IMR-90 (cell line): Measurements from ENCODE around the gene PRSS53.

Source experiments
- CTCF ChIP-seq: conservative IDR thresholded peaks from 2 replicates; pipeline ENCODE4 v1.5.1; 2012; ENCODE audit warnings: mild to moderate bottlenecking, low read depth, low read length, improper control_type of control experiment
- MXI1 ChIP-seq: IDR thresholded peaks from 2 replicates; pipeline ENCODE4 v1.6.1; 2012; ENCODE audit warnings: low read depth, mild to moderate bottlenecking, low read length, moderate library complexity, borderline replicate concordance
- POLR2A ChIP-seq: IDR thresholded peaks from 2 replicates; pipeline ENCODE4 v1.6.1; 2012; ENCODE audit warnings: mild to moderate bottlenecking, low read depth, low read length
- RAD21 ChIP-seq: IDR thresholded peaks from 2 replicates; pipeline ENCODE4 v1.6.1; 2012; ENCODE audit warnings: low read length, improper control_type of control experiment
- USF2 ChIP-seq: fragments of 150-350 bp; IDR thresholded peaks from 2 replicates; pipeline ENCODE4 v1.6.1; 2017; ENCODE audit warnings: mild to moderate bottlenecking, antibody characterized with exemption, low read length, low read depth

- TF ChIP-seq USF2 (no peak), CTCF (no peak), MXI1 (no peak), POLR2A (no peak), RAD21 (no peak)
Observed at GRCh38 chr16:31083081-31083480, 5.7 kb downstream of the PRSS53 start.
